Liver (tissue), 2 donors: Measurements from ENCODE around the gene CDC45.

Experiments used
- YY1 ChIP-seq: IDR thresholded peaks from 2 replicates; pipeline ENCODE4 v1.6.1; 2016; ENCODE audit warnings: antibody characterized with exemption, mild to moderate bottlenecking
- TF ChIP-seq, protein P1 (sequence below): fragments of 150-350 bp; IDR thresholded peaks from 2 replicates; pipeline ENCODE4 v1.5.1; 2017; ENCODE audit warnings: improper control_type of control experiment, low read depth, low read length; ENCODE audit not compliant: missing input control
- TF ChIP-seq, protein P2 (sequence below): IDR thresholded peaks from 2 replicates; pipeline ENCODE4 v1.6.1; 2016; ENCODE audit warnings: antibody characterized with exemption
- donor health status: healthy.

DNA sequence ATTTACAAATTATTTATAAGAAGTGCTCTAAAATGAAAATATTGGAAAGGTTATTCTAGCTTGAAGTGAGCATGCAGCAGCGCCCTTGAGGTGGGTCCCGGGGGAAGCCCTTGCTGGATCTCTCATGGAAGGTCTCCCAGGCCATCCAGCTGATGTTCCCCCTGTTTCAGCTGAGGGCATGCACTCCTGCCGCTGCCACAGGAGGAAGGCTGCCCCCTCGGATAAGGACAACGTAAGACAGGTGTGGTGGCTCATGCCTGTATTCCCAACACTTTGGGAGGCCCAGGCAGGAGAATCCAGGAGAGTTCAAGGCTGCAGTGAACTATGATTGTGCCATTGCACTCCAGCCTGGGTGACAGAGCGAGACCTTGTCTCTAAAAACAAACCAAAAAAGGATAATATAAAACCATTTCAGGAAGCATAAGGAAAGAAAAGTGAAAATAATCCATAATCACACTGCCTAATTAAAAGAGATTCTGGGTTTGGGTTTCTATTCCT, 15.0 kb downstream of the CDC45 start:
- TF ChIP-seq, protein P1, sequence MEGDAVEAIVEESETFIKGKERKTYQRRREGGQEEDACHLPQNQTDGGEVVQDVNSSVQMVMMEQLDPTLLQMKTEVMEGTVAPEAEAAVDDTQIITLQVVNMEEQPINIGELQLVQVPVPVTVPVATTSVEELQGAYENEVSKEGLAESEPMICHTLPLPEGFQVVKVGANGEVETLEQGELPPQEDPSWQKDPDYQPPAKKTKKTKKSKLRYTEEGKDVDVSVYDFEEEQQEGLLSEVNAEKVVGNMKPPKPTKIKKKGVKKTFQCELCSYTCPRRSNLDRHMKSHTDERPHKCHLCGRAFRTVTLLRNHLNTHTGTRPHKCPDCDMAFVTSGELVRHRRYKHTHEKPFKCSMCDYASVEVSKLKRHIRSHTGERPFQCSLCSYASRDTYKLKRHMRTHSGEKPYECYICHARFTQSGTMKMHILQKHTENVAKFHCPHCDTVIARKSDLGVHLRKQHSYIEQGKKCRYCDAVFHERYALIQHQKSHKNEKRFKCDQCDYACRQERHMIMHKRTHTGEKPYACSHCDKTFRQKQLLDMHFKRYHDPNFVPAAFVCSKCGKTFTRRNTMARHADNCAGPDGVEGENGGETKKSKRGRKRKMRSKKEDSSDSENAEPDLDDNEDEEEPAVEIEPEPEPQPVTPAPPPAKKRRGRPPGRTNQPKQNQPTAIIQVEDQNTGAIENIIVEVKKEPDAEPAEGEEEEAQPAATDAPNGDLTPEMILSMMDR, result no peak
- TF ChIP-seq, protein P2, sequence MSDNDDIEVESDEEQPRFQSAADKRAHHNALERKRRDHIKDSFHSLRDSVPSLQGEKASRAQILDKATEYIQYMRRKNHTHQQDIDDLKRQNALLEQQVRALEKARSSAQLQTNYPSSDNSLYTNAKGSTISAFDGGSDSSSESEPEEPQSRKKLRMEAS, result no peak
- TF ChIP-seq YY1, result no peak
